Transverse colon (tissue), 4 donors: ENCODE results near the gene ZFAND5. TPM values are rescaled to one million over a fixed set of nuclear protein-coding genes. Genes with fewer than 3 reads are reported as not detected.

Source experiments
- DNase-seq: peaks from one replicate; pipeline ENCODE4 v3.0.0-alpha.2; 2019
- H3K27ac ChIP-seq, 4 donors: fragments of 200-600 bp; sonication (generic); 2 replicates each; pipeline ENCODE4 v1.5.1; 2016 to 2018; ENCODE audit warnings: inconsistent platforms in 4 of 4
- H3K27me3 ChIP-seq: fragments of 200-600 bp; sonication (generic); 2 replicates; pipeline ENCODE4 v1.5.1; 2017; ENCODE audit warnings: inconsistent platforms
- H3K36me3 ChIP-seq, 4 donors: fragments of 200-600 bp; sonication (generic); 2 replicates each; pipeline ENCODE4 v1.5.1; 2017 to 2019; ENCODE audit warnings: inconsistent platforms in 4 of 4
- H3K4me1 ChIP-seq, 4 donors: fragments of 200-600 bp; sonication (generic); 2 replicates each; pipeline ENCODE4 v1.5.1; 2017 to 2020; ENCODE audit warnings: inconsistent platforms in 4 of 4
- H3K4me3 ChIP-seq, 4 donors: fragments of 200-600 bp; sonication (generic); 1 replicate in 1 of 4; 2 replicates in 3 of 4; pipeline versions ENCODE4 v1.5.1 to v1.6.1; 2017 to 2019; ENCODE audit warnings: inconsistent platforms in 4 of 4
- H3K9me3 ChIP-seq, 2 donors: fragments of 200-600 bp; sonication (generic); 2 replicates each; pipeline ENCODE4 v1.5.1; 2017 to 2019; ENCODE audit warnings: inconsistent platforms in 2 of 2
- EP300 ChIP-seq: sonication (generic); formaldehyde crosslinking; IDR thresholded peaks from one replicate; pipeline ENCODE4 v1.6.1; 2017; ENCODE audit warnings: antibody characterized with exemption, low read depth
- POLR2A ChIP-seq: fragments of 450-650 bp; IDR thresholded peaks from one replicate; pipeline ENCODE4 v1.6.1; 2016; ENCODE audit warnings: antibody characterized with exemption, mild to moderate bottlenecking, moderate library complexity
- POLR2AphosphoS5 ChIP-seq, 3 donors: sonication (generic); formaldehyde crosslinking; IDR thresholded peaks; one replicate each; pipeline ENCODE4 v1.6.1; 2016; ENCODE audit warnings: antibody characterized with exemption in 3 of 3
- WGBS, 2 donors: methylation state at CpG; one replicate each; pipeline ENCODE4 v1.1.5; 2018; ENCODE audit warnings: low coverage in 1 of 2; 5-methylcytosine and 5-hydroxymethylcytosine counted together
- in situ Hi-C, 4 donors: fragments of 200-750 bp; cut with MboI; loops; one replicate each; pipeline versions ENCODE4 v1.15.0 to v1.15.1; 2017; ENCODE audit warnings: low sequenced_read_pairs in 3 of 4, low pct_ligation_motif_present in 1 of 4, low pct_unique_long_range_greater_than_20kb in 1 of 4
- intact Hi-C: fragments of 100-400 bp; cut with DNase I; formaldehyde crosslinking; loops from one replicate; pipeline ENCODE4 v1.15.1; 2023; ENCODE audit warnings: low total_unique reads
- total RNA-seq, 4 donors: library from RNA; depleted of rRNA; stranded (reverse); fragments of >200 nt; gene quantifications; one replicate each; pipeline ENCODE4 v1.1.0, GENCODE V29; 2016
- TF ChIP-seq, protein P1 (sequence below), 5 experiments: fragments of 200-600 bp in 3 of 5; fragments of 450-650 bp in 2 of 5; sonication (generic) in 3 of 5; IDR thresholded peaks; 1 replicate in 2 of 5; 2 replicates in 3 of 5; pipeline ENCODE4 v1.5.1; 2016 to 2017; ENCODE audit warnings: antibody characterized with exemption in 5 of 5, inconsistent platforms in 3 of 5, mild to moderate bottlenecking in 2 of 5, moderate library complexity in 1 of 5

The ZFAND5 gene
- total RNA-seq, 4 donors from 2014 or later: 49.0 to 190 (median 98.2) TPM

GRCh38 chr9:72351538-72352453, 13.2 kb downstream of the ZFAND5 start:
- Histone ChIP-seq H3K36me3 (peaks cover 0 to 29% (median 12%) of the 10 kb centered on the region in 4 donors), H3K9me3 (no peaks in the 10 kb centered on the region), H3K4me3 (no peak overlapping the region), H3K27me3 (no peaks in the 10 kb centered on the region), H3K27ac (no peak overlapping the region), H3K4me1 (peaks cover 6 to 36% (median 31%) of the 10 kb centered on the region in 4 donors)
- 89 to 91% methylated on average over 15 of the region's 15 CpGs for WGBS, 2 donors
- in situ Hi-C loops (loop anchor here in 1 of 4 donors (10.0 kb wide), 1 partner anchor 47 kb away; no protein-coding TSS in a partner anchor), intact Hi-C loops (no loop called here)
- TF ChIP-seq POLR2AphosphoS5 (IDR thresholded peaks at IDR 0.05) (peak in 1 of 3 donors; percentile 13), EP300 (no peak), POLR2A (peak; percentile 16)
- TF ChIP-seq, protein P1, sequence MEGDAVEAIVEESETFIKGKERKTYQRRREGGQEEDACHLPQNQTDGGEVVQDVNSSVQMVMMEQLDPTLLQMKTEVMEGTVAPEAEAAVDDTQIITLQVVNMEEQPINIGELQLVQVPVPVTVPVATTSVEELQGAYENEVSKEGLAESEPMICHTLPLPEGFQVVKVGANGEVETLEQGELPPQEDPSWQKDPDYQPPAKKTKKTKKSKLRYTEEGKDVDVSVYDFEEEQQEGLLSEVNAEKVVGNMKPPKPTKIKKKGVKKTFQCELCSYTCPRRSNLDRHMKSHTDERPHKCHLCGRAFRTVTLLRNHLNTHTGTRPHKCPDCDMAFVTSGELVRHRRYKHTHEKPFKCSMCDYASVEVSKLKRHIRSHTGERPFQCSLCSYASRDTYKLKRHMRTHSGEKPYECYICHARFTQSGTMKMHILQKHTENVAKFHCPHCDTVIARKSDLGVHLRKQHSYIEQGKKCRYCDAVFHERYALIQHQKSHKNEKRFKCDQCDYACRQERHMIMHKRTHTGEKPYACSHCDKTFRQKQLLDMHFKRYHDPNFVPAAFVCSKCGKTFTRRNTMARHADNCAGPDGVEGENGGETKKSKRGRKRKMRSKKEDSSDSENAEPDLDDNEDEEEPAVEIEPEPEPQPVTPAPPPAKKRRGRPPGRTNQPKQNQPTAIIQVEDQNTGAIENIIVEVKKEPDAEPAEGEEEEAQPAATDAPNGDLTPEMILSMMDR (IDR thresholded peaks at IDR 0.05): no peak
- DNase-seq: no peak

GRCh38 chr9:72349911-72350310, 15.1 kb downstream of the ZFAND5 start:
- Histone ChIP-seq H3K36me3 (peaks cover 0 to 10% (median 3%) of the 10 kb centered on the region in 4 donors), H3K27ac (no peak overlapping the region), H3K27me3 (no peaks in the 10 kb centered on the region), H3K4me3 (no peak overlapping the region), H3K9me3 (no peaks in the 10 kb centered on the region), H3K4me1 (peaks cover 6 to 18% (median 15%) of the 10 kb centered on the region in 4 donors)
- in situ Hi-C loops: loop anchor here in 1 of 4 donors (10.0 kb wide), 1 partner anchor 45 kb away; no protein-coding TSS in a partner anchor
- DNase-seq: no peak
- 40 to 55% methylated on average over 1 of the region's 1 CpG for WGBS, 2 donors
- intact Hi-C loops: no loop called here
- no peak for TF ChIP-seq EP300
- TF ChIP-seq POLR2AphosphoS5 (IDR thresholded peaks at IDR 0.05): no peak
- TF ChIP-seq, protein P1 (IDR thresholded peaks at IDR 0.05): no peak
- no peak for TF ChIP-seq POLR2A

DNA sequence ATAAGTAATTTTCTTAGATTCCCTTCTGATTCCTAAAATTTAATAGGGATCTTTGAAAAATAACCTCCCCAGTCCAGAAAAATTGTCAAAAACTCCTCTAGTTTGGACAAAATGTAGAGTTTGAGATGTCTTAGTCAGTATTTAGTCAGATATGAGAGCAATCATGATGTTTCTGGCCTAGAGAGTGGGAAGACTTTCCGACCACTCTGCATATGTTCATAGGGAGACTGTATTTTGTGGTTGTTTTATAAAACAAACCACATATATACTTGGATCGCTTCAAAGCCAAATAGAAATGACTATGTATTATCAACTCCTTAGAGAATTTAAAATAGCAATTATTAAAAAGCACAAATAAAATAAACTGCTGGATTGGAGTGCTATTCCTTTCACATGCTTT, 15.8 kb downstream of the ZFAND5 start:
- Histone ChIP-seq H3K4me3 (no peak overlapping the region), H3K36me3 (peaks cover 0 to 5% (median 0%) of the 10 kb centered on the region in 4 donors), H3K9me3 (no peaks in the 10 kb centered on the region), H3K4me1 (peaks cover 4 to 12% (median 8%) of the 10 kb centered on the region in 4 donors), H3K27ac (no peak overlapping the region), H3K27me3 (no peaks in the 10 kb centered on the region)
- DNase-seq: no peak
- 81 to 87% methylated on average over 2 of the region's 2 CpGs for WGBS, 2 donors
- in situ Hi-C loops (no loop called here), intact Hi-C loops (no loop called here)
- TF ChIP-seq EP300 (no peak), POLR2A (no peak), POLR2AphosphoS5 (IDR thresholded peaks at IDR 0.05) (no peak)
- TF ChIP-seq, protein P1 (IDR thresholded peaks at IDR 0.05): no peak

DNA sequence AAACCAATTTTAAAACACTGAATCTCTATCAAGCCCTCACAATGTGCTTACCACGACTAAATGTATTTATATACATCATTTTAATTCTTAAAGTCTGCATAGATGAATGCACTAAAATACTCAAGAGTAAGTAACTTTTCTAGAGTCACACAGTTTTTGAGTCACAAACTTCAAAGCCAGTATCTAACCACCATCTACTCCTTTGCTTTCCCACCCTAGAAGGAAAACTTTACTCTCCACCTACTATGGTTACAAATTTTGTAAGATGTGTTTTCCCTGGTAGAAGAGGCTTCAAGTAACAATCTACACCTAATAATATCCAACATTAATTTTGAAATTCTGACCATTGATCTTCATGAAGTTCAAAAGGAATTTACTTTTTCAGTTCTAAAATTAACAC, 18.7 kb downstream of the ZFAND5 start:
- Histone ChIP-seq H3K36me3 (no peaks in the 10 kb centered on the region), H3K27ac (no peak overlapping the region), H3K4me1 (no peaks in the 10 kb centered on the region), H3K9me3 (no peaks in the 10 kb centered on the region), H3K4me3 (no peak overlapping the region), H3K27me3 (no peaks in the 10 kb centered on the region)
- no peak for DNase-seq
- intact Hi-C loops: no loop called here
- in situ Hi-C loops: no loop called here
- TF ChIP-seq POLR2AphosphoS5 (IDR thresholded peaks at IDR 0.05) (no peak), POLR2A (no peak), EP300 (no peak)
- TF ChIP-seq, protein P1 (IDR thresholded peaks at IDR 0.05): no peak
- WGBS, 2 donors: 80% methylated on average over 1 of the region's 1 CpG; no CpG with 5 or more reads in 1 of the 2 donors
